Measurements from ENCODE around the gene NAE1.

- no peak for TF ChIP-seq EZH2phosphoT487 (IDR thresholded peaks at IDR 0.05; ENCODE audit: borderline replicate concordance)
- TF ChIP-seq CTCF (conservative IDR thresholded peaks at IDR 0.05; ENCODE audit: low read length): no peak; the same call in 1 of the 2 replicates
Measured at GRCh38 chr16:66758086-66758485, 72.7 kb downstream of the NAE1 start.
